ENCODE results near the gene RMND5B.
"Not testable (repeated sequence)": the region's sequence is repeated elsewhere in the genome, so short reads cannot be mapped to it uniquely, and the experiment has no call there.

Gene RMND5B

GRCh38 chr5:178130576-178131445 lies at the start of gene RMND5B:
Gene RMND5B (plus strand): TSS chr5:178131014. CDS start chr5:178138120, 7,106 bp downstream.
- no peak for FAIRE-seq
- DNase-seq (ENCODE audit: low spot score): peak; percentile 60

- DNase-seq (ENCODE audit: low spot score) (no peak), FAIRE-seq (no peak)
Observed at GRCh38 chr5:178081571-178082243, 49.1 kb upstream of the RMND5B start.

GRCh38 chr5:178083922-178084321 lies 46.9 kb upstream of the RMND5B start:
- no peak for FAIRE-seq
- no peak for DNase-seq (ENCODE audit: low spot score)

GRCh38 chr5:178085316-178085715 lies 45.5 kb upstream of the RMND5B start:
- DNase-seq (ENCODE audit: low spot score) (no peak), FAIRE-seq (no peak)

GRCh38 chr5:178086266-178086665 lies 44.5 kb upstream of the RMND5B start:
- no peak for FAIRE-seq
- no peak for DNase-seq (ENCODE audit: low spot score)

GRCh38 chr5:178087199-178087598 lies 43.6 kb upstream of the RMND5B start:
- not testable (repeated sequence) for DNase-seq (ENCODE audit: low spot score); FAIRE-seq

- DNase-seq (ENCODE audit: low spot score): no peak
- no peak for FAIRE-seq
Observed at GRCh38 chr5:178090856-178091255, 40.0 kb upstream of the RMND5B start.

GRCh38 chr5:178093134-178093533 lies 37.7 kb upstream of the RMND5B start:
- FAIRE-seq: no peak
- no peak for DNase-seq (ENCODE audit: low spot score)

- no peak for FAIRE-seq
Observed at GRCh38 chr5:178094345-178094744, 36.5 kb upstream of the RMND5B start.

GRCh38 chr5:178098685-178099084 lies 32.1 kb upstream of the RMND5B start:
- DNase-seq (ENCODE audit: low spot score) (no peak), FAIRE-seq (no peak)

More at GRCh38 chr5:178094345-178094744, 36.5 kb upstream of the RMND5B start:
- no peak for DNase-seq (ENCODE audit: low spot score)

GRCh38 chr5:178103612-178104011 lies 27.2 kb upstream of the RMND5B start:
- FAIRE-seq: no peak
- no peak for DNase-seq (ENCODE audit: low spot score)

GRCh38 chr5:178104492-178104891 lies 26.3 kb upstream of the RMND5B start:
- FAIRE-seq: no peak

GRCh38 chr5:178106086-178106485 lies 24.7 kb upstream of the RMND5B start:
- DNase-seq (ENCODE audit: low spot score) (no peak), FAIRE-seq (no peak)

More at GRCh38 chr5:178104492-178104891, 26.3 kb upstream of the RMND5B start:
- no peak for DNase-seq (ENCODE audit: low spot score)

- DNase-seq (ENCODE audit: low spot score) (no peak), FAIRE-seq (no peak)
Observed at GRCh38 chr5:178106556-178107239, 24.1 kb upstream of the RMND5B start.

GRCh38 chr5:178107756-178108310 lies 23.0 kb upstream of the RMND5B start:
- DNase-seq (ENCODE audit: low spot score) (no peak), FAIRE-seq (no peak)

- FAIRE-seq: no peak
- DNase-seq (ENCODE audit: low spot score): no peak
Observed at GRCh38 chr5:178108446-178108845, 22.4 kb upstream of the RMND5B start.

- FAIRE-seq (no peak), DNase-seq (ENCODE audit: low spot score) (no peak)
Observed at GRCh38 chr5:178108966-178109365, 21.8 kb upstream of the RMND5B start.

- FAIRE-seq (no peak), DNase-seq (ENCODE audit: low spot score) (no peak)
Observed at GRCh38 chr5:178110511-178110910, 20.3 kb upstream of the RMND5B start.

- FAIRE-seq (no peak), DNase-seq (ENCODE audit: low spot score) (no peak)
Observed at GRCh38 chr5:178111925-178112324, 18.9 kb upstream of the RMND5B start.

GRCh38 chr5:178112545-178112944 lies 18.3 kb upstream of the RMND5B start:
- no peak for FAIRE-seq
- no peak for DNase-seq (ENCODE audit: low spot score)

GRCh38 chr5:178113141-178113787 lies 17.6 kb upstream of the RMND5B start, which contains the start of gene N4BP3:
Gene N4BP3 (plus strand): TSS chr5:178113532. CDS start chr5:178119584, 6,052 bp downstream.
- no peak for FAIRE-seq
- DNase-seq (ENCODE audit: low spot score): peak; percentile 31
